Measurements from ENCODE around the gene LGSN.

Gene LGSN

GRCh38 chr6:63268574-63268973, 51.2 kb downstream of the LGSN start:
- H3K27ac ChIP-seq (replicated peaks), result no peak overlapping the region
- no peaks in the 10 kb centered on the region for H3K27me3 ChIP-seq (ENCODE audit: insufficient read depth, poor library complexity, severe bottlenecking)
- TF ChIP-seq POLR2AphosphoS5 (IDR thresholded peaks at IDR 0.05; ENCODE audit: low read depth) (no peak), CTCF (IDR thresholded peaks at IDR 0.05; ENCODE audit: insufficient read depth, low read length) (no peak), SPI1 (IDR thresholded peaks at IDR 0.05; ENCODE audit: borderline replicate concordance, low read depth) (no peak), GABPA (IDR thresholded peaks at IDR 0.05; ENCODE audit: low read depth) (no peak), REST (IDR thresholded peaks at IDR 0.05; ENCODE audit: insufficient replicate concordance, low read depth) (no peak)
- no peak overlapping the region for H3K4me3 ChIP-seq (replicated peaks; ENCODE audit: insufficient read depth, low read length)
- no peak for DNase-seq (ENCODE audit: low read depth in 1 of 2, low spot score in 1 of 2)

GRCh38 chr6:63267828-63268227, 52.0 kb downstream of the LGSN start:
- no peak for TF ChIP-seq GABPA (IDR thresholded peaks at IDR 0.05; ENCODE audit: low read depth)
- TF ChIP-seq REST (IDR thresholded peaks at IDR 0.05; ENCODE audit: insufficient replicate concordance, low read depth), result no peak
- no peak for TF ChIP-seq SPI1 (IDR thresholded peaks at IDR 0.05; ENCODE audit: borderline replicate concordance, low read depth)
- TF ChIP-seq CTCF (IDR thresholded peaks at IDR 0.05; ENCODE audit: insufficient read depth, low read length), result no peak
- no peak for TF ChIP-seq POLR2AphosphoS5 (IDR thresholded peaks at IDR 0.05; ENCODE audit: low read depth)

GRCh38 chr6:63267046-63267445, 52.7 kb downstream of the LGSN start:
- no peaks in the 10 kb centered on the region for H3K27me3 ChIP-seq (ENCODE audit: insufficient read depth, poor library complexity, severe bottlenecking)
- TF ChIP-seq CTCF (IDR thresholded peaks at IDR 0.05; ENCODE audit: insufficient read depth, low read length) (no peak), SPI1 (IDR thresholded peaks at IDR 0.05; ENCODE audit: borderline replicate concordance, low read depth) (no peak), REST (IDR thresholded peaks at IDR 0.05; ENCODE audit: insufficient replicate concordance, low read depth) (no peak), GABPA (IDR thresholded peaks at IDR 0.05; ENCODE audit: low read depth) (no peak), POLR2AphosphoS5 (IDR thresholded peaks at IDR 0.05; ENCODE audit: low read depth) (no peak)
- no peak overlapping the region for H3K4me3 ChIP-seq (replicated peaks; ENCODE audit: insufficient read depth, low read length)
- H3K27ac ChIP-seq (replicated peaks), result no peak overlapping the region
- DNase-seq (ENCODE audit: low read depth in 1 of 2, low spot score in 1 of 2), result no peak

More at GRCh38 chr6:63267828-63268227, 52.0 kb downstream of the LGSN start:
- Histone ChIP-seq H3K27ac (replicated peaks) (no peak overlapping the region), H3K27me3 (ENCODE audit: insufficient read depth, poor library complexity, severe bottlenecking) (no peaks in the 10 kb centered on the region), H3K4me3 (replicated peaks; ENCODE audit: insufficient read depth, low read length) (no peak overlapping the region)
- no peak for DNase-seq (ENCODE audit: low read depth in 1 of 2, low spot score in 1 of 2)
